Activated naive CD8-positive, alpha-beta T cell treated with anti-CD3 and anti-CD28 coated beads for 36 hours (primary cell): ENCODE data around the gene MAP2K2. TPM values are rescaled to one million over a fixed set of nuclear protein-coding genes. Genes with fewer than 3 reads are reported as not detected.
A peak's percentile ranks its signal among the peaks of the same experiment; 100 is the strongest.

Experiments
- DNase-seq: peaks from one replicate; pipeline ENCODE4 v3.0.0; 2021
- H3K27ac Mint-ChIP-seq: one replicate; pipeline ENCODE4 v1.8.0; 2022; ENCODE audit warnings: mild to moderate bottlenecking, moderate library complexity, mixed read lengths
- H3K27me3 Mint-ChIP-seq: one replicate; pipeline ENCODE4 v1.8.0; 2022; ENCODE audit warnings: mild to moderate bottlenecking, mixed read lengths
- H3K36me3 Mint-ChIP-seq: one replicate; pipeline ENCODE4 v1.8.0; 2021; ENCODE audit warnings: mild to moderate bottlenecking, mixed read lengths
- H3K4me1 Mint-ChIP-seq: one replicate; pipeline ENCODE4 v1.8.0; 2021; ENCODE audit warnings: mixed read lengths
- H3K4me3 Mint-ChIP-seq: one replicate; pipeline ENCODE4 v1.8.0; 2022; ENCODE audit warnings: mild to moderate bottlenecking, moderate library complexity, mixed read lengths
- H3K9me3 Mint-ChIP-seq: one replicate; pipeline ENCODE4 v1.8.0; 2022; ENCODE audit warnings: mixed read lengths
- total RNA-seq, 2 experiments: library from RNA; stranded (reverse); gene quantifications; one replicate each; pipeline ENCODE4 v1.2.3, GENCODE V29; 2021

The MAP2K2 gene
- total RNA-seq, 2 experiments from 2014 or later, result 120 to 121 TPM

DNA sequence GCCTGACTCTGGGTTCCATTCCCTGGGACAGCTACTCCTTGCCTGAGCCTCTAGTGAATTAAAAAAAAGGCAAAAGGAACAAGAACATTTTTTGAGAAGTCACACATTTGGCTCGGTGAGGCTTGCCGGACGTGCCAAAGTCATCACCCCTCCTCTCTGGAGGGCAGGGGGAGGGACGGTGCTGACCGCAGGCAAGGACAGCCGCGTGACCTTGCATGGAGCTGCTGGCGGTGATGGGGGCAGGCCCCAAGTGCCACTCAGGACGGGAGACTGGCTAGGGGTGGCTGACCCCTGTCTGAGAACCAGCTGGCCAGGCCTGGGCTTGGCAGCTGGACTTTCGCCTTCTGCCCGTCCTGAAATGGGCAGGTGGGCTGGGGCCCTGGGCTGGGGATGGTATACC is 26.4 kb downstream of the MAP2K2 start:
- Mint-ChIP-seq H3K4me3 (no peak overlapping the region), H3K36me3 (peaks cover 18% of the 10 kb centered on the region), H3K9me3 (no peaks in the 10 kb centered on the region), H3K4me1 (peaks cover 2% of the 10 kb centered on the region), H3K27me3 (no peaks in the 10 kb centered on the region), H3K27ac (no peak overlapping the region)
- no peak for DNase-seq

DNA sequence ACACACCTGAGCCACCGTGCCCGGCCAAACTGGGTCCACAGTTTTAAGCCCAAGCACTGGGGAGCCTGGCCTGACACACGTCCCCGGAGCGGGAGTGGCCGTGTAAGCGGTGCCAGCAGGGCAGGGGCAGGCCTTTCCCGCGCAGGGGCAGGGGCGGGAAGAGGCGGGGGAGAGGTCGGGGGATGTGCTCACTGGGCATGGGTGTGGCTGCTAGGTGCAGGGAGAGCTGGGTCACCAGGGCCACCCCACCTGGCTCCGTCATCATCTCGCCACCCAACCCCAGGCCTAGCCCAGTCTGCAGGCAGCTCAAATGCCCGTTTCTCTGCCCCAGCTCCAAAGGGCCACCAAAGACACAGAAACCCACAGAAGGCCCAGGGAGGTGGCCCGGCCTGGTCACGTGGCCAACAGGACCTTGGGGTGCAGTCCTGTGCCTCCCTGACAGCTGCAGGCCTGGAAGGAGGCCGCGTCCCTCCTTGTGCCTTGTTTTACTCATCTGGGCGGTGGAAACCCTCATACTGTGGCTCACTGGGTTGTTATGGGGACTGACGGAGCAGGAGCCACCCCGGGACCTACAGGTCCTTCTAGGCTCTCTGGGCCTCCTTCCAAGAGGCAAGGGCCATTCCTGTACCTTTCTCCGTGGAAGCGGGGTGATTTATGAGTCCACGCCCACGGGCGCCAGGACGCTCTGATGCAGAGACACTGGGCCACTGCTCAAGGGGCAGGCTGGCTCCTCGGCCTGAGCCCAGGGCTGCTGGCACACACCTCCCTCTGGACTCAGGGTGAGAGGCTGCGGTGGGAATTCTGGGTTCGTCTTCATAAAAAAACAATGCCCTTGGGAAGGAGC is 27.7 kb downstream of the MAP2K2 start:
- no peak for DNase-seq
- peaks cover 18% of the 10 kb centered on the region for H3K36me3 Mint-ChIP-seq
- no peaks in the 10 kb centered on the region for H3K27me3 Mint-ChIP-seq
- H3K27ac Mint-ChIP-seq, result no peak overlapping the region
- H3K4me3 Mint-ChIP-seq, result no peak overlapping the region
- no peaks in the 10 kb centered on the region for H3K9me3 Mint-ChIP-seq
- H3K4me1 Mint-ChIP-seq, result peaks cover 2% of the 10 kb centered on the region

DNA sequence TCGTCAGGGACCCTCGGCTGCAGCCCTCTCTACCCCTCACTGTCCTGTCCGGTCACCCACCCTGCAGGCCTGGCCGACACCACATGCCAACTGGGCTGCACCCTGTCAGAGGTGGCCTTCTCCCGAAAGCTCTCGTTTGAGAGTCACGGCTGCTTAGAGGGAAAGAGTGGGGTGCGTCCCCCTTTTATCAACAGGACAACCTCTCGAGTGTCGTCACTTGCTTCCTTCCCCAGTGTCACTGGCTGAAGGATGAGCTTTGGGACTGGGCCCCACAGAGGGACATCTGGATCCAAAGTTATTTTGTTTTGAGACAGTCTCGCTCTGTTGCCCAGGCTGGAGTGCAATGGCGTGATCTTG is 28.5 kb downstream of the MAP2K2 start:
- Mint-ChIP-seq H3K4me3 (no peak overlapping the region), H3K4me1 (peaks cover 3% of the 10 kb centered on the region), H3K27ac (no peak overlapping the region)

DNA sequence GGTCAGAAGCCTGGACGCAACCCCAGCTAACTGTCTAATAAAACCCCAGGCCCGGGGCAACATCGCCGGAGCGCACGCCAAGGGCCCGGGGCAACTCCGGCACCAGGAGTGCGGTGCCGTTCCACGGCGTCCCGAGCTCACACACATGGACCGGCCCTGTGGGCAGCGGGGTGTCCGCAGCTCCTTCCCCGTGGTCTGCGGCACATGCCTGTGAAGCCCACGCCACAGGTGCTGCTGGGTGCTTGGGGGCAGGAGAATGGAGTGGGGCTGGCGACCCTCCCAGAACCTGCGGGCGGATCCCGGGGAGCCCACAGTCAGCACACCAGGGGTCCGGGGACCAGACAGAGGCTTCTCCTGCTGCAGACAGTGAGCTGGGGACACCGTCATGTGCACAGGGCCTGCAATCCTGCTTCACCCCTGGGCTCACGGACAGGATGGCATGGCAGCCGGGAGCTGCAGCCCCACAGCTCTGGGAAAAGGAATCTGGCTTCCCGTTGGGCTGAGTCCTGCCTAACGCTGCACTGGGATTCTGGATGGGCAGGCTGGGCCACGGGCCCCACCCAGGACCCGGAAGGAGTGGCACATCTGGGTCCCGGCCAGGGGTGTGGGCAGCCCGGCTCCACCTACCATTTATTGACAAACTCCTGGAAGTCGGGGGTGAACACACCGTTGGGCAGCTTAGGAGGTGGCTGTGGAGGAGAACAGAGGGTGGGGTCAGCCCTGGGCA is 29.0 kb downstream of the MAP2K2 start:
- H3K27me3 Mint-ChIP-seq, result no peaks in the 10 kb centered on the region

More for the DNA sequence above, 28.5 kb downstream of the MAP2K2 start:
- H3K36me3 Mint-ChIP-seq, result peaks cover 19% of the 10 kb centered on the region
- H3K9me3 Mint-ChIP-seq, result no peaks in the 10 kb centered on the region
- no peaks in the 10 kb centered on the region for H3K27me3 Mint-ChIP-seq
- DNase-seq, result no peak

DNA sequence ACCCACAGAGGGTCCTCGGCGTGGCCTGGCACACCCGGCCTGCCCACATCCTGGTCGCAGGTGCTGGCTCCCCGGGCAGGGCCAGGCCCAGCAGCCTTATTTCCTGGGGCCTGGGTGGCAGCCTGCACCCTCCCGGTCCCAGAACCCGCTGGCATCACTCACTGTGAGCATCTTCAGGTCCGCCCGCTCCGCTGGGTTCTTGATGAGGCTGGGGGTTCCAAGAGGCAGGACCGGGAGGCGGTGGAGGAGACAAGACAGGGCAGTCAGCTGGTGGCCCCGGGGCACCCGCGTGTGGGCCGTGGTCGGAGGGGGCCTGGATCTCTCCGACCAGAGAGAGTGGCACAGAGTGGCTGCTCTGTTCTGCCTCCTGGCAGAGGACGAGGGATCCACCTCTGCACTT is 29.6 kb downstream of the MAP2K2 start:
- Mint-ChIP-seq H3K4me1 (peaks cover 12% of the 10 kb centered on the region), H3K36me3 (peaks cover 26% of the 10 kb centered on the region), H3K27ac (no peak overlapping the region), H3K4me3 (no peak overlapping the region), H3K9me3 (no peaks in the 10 kb centered on the region), H3K27me3 (no peaks in the 10 kb centered on the region)
- no peak for DNase-seq

More for the DNA sequence above, 29.0 kb downstream of the MAP2K2 start:
- H3K9me3 Mint-ChIP-seq, result no peaks in the 10 kb centered on the region
- H3K27ac Mint-ChIP-seq, result no peak overlapping the region
- peaks cover 20% of the 10 kb centered on the region for H3K36me3 Mint-ChIP-seq
- peaks cover 6% of the 10 kb centered on the region for H3K4me1 Mint-ChIP-seq
- no peak overlapping the region for H3K4me3 Mint-ChIP-seq
- no peak for DNase-seq

DNA sequence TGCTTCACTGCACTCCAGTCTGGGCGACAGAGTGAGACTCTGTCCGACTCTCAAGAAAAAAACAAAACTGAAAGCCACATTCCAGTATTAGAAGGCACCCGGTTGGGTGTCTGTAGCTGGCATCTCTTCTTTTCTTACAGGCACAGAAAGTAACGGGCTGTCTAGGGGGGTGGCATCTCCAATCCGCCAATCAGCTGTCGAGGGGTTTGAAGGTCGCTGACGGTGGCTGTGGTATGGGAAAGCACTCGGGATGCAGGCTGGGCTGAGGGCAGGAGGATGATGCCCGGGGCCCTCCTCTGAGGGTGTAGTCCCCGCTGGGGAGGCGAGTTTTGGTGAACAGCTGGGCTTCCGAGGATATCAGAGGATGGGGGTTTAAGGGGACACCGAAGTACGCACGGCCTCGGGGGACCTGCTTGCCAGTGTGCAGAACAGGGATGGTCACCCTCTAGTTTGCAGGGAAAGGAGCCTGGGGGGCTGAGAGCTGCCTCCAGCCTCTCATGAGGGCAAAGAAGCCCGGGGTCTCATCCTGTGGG is 30.2 kb downstream of the MAP2K2 start:
- Mint-ChIP-seq H3K27me3 (no peaks in the 10 kb centered on the region), H3K4me1 (peaks cover 18% of the 10 kb centered on the region), H3K27ac (peak overlapping the region; percentile 56), H3K4me3 (no peak overlapping the region), H3K36me3 (peaks cover 26% of the 10 kb centered on the region), H3K9me3 (no peaks in the 10 kb centered on the region)
- no peak for DNase-seq

DNA sequence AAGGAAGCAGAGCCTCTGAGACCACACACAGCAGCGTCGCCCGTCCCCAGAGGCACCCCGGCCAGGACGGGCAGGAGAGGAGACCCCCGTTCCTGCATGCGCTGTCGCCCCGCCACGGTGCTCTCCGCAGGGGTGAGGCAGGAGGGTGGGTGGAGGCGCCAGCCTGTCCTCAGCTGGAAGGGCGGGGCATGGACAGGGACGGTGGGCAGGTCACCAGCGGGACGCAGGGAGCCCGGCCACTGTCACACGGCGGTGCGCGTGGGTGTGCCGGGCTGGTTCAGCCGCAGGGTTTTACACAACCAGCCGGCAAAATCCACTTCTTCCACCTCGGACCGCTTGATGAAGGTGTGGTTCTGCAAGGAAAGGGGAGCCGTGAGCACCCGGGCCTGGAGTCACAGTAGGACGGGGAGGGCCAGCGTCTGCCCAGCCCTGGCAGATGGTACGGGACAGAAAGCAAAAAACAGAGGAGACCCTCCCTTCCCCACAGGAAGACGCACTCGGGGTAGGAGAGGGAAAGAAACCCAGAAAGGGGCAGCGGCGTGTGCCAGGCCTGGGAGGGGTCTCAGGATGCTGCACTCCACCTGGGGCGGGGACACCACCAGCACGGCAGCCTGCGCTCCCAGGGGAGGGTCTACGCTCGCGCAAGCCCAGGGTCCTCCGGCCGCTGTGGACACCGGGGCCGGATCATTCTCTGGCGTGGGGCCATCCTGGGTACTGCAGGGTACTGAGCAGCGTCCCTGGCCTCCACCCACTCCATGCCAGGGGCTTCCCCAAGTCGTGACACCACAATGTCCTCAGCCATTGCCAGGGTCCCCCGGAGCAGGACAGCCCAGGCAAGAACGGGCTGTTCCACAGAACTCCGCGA is 33.3 kb downstream of the MAP2K2 start:
- Mint-ChIP-seq H3K36me3 (peaks cover 17% of the 10 kb centered on the region), H3K9me3 (no peaks in the 10 kb centered on the region), H3K4me1 (peaks cover 34% of the 10 kb centered on the region), H3K27me3 (no peaks in the 10 kb centered on the region), H3K27ac (peak overlapping the region; percentile 92), H3K4me3 (peak overlapping the region; percentile 77)
- no peak for DNase-seq

DNA sequence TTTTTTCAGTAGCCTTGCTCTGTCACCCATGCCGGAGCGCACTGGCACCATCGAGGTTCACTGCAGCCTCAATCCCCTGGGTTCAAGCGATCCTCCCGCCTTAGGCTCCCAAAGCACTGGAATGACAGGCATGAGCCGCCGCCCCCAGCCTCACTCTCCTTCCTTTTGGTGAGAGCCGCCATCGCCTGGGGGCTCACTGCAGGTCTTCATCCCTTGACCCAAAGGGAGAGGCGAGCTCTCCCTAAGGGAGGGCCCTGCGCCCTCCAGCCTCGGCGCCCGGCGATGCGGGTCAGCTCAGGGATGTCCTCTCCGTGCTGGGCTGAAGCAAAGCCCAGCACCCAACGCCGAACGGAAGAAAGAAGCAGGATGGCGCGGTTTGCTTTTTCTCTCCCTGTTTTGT is 34.0 kb downstream of the MAP2K2 start:
- H3K4me1 Mint-ChIP-seq, result peaks cover 34% of the 10 kb centered on the region
- H3K27ac Mint-ChIP-seq, result peak overlapping the region; percentile 92
- peaks cover 14% of the 10 kb centered on the region for H3K36me3 Mint-ChIP-seq
- no peaks in the 10 kb centered on the region for H3K27me3 Mint-ChIP-seq
- peak overlapping the region; percentile 77 for H3K4me3 Mint-ChIP-seq
- DNase-seq, result no peak
- no peaks in the 10 kb centered on the region for H3K9me3 Mint-ChIP-seq

DNA sequence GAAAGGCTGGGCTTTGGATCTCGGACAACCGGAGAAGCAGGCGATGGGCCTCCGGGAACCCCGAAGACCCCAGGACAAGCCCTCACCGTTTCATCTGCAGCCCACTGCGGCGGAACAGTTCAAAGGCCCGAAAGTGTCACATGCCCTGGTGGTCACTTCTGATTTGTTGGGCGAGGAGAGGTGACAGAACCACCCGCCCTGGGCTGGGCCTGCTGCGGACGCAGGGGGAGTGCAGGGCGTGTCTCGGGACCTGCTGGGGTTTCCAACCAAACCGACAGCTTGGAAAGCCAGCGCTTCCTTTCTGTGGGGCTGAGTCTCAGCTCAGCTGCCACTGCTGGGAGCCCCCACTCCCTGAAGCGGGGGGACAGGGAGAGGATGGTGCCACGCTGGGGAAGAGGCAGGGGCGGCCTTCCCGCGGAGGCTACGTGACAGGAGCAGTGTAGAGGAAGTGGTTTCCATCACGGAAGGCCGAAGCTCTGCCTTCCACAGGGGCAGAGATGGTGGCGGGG is 34.5 kb downstream of the MAP2K2 start:
- Mint-ChIP-seq H3K4me3 (peak overlapping the region; percentile 77), H3K4me1 (peaks cover 39% of the 10 kb centered on the region), H3K27me3 (no peaks in the 10 kb centered on the region), H3K36me3 (peaks cover 14% of the 10 kb centered on the region), H3K27ac (peak overlapping the region; percentile 92), H3K9me3 (no peaks in the 10 kb centered on the region)
- DNase-seq, result peak; percentile 75

DNA sequence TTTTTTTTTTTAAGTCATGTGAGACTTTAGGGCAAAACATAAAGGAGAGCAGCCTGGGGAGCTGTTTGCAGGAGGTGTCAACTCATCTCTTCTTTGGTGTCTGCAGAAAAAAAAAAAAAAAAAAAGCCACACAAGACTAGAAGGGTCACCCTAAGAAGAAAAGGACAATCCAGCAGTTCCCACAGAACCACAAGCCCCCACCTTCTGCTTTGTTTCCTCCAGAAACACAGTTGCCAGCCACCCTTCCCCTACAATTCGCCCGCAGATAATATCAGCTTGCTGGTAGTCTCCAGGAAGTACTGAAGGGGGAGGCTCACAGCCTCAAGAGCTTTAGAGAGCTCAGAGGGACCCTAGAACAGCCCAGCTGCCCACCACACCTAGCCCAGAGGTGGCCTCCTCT is 34.9 kb downstream of the MAP2K2 start:
- Mint-ChIP-seq H3K4me1 (peaks cover 41% of the 10 kb centered on the region), H3K9me3 (no peaks in the 10 kb centered on the region), H3K36me3 (peaks cover 16% of the 10 kb centered on the region), H3K27ac (peak overlapping the region; percentile 92), H3K4me3 (peak overlapping the region; percentile 77), H3K27me3 (no peaks in the 10 kb centered on the region)
- DNase-seq, result no peak

DNA sequence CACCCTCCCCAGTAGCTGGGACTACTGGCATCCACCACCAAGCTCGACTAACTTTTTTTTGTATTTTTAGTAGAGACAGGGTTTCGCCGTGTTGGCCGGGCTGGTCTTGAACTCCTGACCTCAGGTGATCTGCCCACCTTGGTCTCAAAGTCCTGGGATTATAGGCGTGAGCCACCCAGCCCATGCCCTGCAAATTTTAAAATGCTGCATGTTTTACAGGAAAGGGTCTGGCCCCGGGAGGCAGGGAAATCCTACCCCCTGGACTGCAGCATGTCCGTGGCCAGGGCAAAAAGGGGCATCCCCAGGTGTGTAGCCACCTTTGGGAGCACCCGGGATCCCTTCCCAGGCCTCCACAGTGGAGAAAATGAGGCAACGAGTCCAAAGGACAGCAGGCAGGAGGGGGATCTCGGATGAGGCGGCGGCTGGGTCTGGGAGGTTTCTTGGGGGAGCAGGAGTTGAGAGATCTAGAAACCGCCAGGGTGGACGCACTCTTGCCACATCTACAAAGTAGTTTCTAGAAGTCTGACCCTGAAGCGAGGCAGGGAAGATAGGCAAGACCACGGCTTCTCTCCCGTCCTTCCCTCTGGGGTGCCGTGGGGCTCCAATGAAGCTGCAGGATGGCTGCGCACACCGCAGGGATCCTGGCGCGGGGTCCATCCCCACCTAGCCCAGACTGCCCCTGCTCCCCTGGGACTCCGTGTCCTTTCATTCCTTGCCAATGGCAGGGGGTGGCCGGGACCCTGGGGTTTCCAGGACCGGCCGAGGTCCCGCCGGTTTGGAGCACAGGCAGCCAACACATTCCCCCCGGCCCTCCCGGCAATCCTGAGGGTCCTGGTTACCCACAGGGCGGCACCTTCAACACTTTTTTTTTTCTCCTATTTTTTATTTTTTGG is 35.9 kb downstream of the MAP2K2 start:
- no peak for DNase-seq
- Mint-ChIP-seq H3K9me3 (no peaks in the 10 kb centered on the region), H3K4me3 (peak overlapping the region; percentile 63), H3K27ac (no peak overlapping the region), H3K36me3 (peaks cover 11% of the 10 kb centered on the region), H3K27me3 (no peaks in the 10 kb centered on the region), H3K4me1 (peaks cover 42% of the 10 kb centered on the region)

DNA sequence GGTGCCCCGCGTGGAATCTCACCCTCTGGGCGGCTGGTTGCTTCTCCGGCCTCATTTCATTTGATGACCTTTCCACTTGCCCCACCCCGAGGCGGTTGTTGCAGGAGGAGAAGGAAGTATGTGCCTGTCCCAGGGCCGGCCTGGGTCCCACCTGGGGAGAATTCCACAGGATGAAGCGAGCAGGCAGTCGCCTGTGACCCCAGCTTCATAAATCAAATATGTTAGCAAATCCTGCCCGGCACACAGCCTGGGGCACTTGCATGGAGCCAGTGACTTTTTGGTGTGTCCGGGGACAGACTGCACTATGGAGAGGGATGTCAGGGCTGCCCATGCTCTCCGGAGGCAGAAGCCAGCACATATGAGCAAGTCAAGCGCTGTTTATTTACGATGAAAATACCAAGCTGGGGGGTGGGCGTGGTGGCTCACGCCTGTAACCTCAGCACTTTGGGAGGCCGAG is 37.5 kb downstream of the MAP2K2 start:
- Mint-ChIP-seq H3K4me1 (peaks cover 42% of the 10 kb centered on the region), H3K36me3 (peaks cover 11% of the 10 kb centered on the region), H3K27me3 (no peaks in the 10 kb centered on the region), H3K27ac (peak overlapping the region; percentile 31), H3K9me3 (no peaks in the 10 kb centered on the region), H3K4me3 (no peak overlapping the region)
- DNase-seq, result no peak

DNA sequence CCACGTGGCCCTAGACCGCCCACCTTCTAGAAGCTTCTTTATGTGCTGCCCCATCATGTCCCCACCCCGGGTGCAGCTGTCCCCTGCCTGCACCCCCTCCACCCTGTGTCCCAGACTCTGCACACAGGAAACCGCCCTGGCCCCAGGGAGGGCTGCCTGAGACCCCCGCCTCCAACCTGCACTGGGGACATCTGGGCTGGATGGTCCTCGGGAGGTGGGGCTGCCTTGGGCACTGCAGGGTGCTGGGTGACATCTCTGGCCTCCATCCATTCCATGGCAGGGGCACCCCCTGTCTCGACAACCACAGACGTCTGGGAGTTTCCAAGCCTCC is 39.4 kb downstream of the MAP2K2 start:
- Mint-ChIP-seq H3K36me3 (peaks cover 3% of the 10 kb centered on the region), H3K4me1 (peaks cover 34% of the 10 kb centered on the region), H3K27me3 (no peaks in the 10 kb centered on the region), H3K9me3 (no peaks in the 10 kb centered on the region), H3K27ac (peak overlapping the region; percentile 76), H3K4me3 (no peak overlapping the region)
- DNase-seq, result no peak
